Neutrophil (primary cell): ENCODE data around the gene PIGB.
"Not testable (repeated sequence)": the region's sequence is repeated elsewhere in the genome, so short reads cannot be mapped to it uniquely, and the experiment has no call there.

Experiments
- H3K27ac ChIP-seq: fragments of 200-600 bp; sonication (generic); 2 replicates; pipeline ENCODE4 v1.5.1; 2016; ENCODE audit warnings: mild to moderate bottlenecking, moderate library complexity
- H3K27me3 ChIP-seq: fragments of 200-600 bp; sonication (generic); 2 replicates; pipeline ENCODE4 v1.6.0; 2016; ENCODE audit warnings: mild to moderate bottlenecking
- H3K36me3 ChIP-seq: fragments of 200-600 bp; sonication (generic); 2 replicates; pipeline ENCODE4 v1.5.1; 2017
- H3K4me1 ChIP-seq, 2 experiments: fragments of 200-600 bp in 1 of 2; sonication (generic) in 1 of 2; 1 replicate in 1 of 2; 2 replicates in 1 of 2; pipeline versions ENCODE4 v1.5.1 to v1.6.1; 2013 to 2016; ENCODE audit warnings: low read depth in 1 of 2, low read length in 1 of 2, mild to moderate bottlenecking in 1 of 2, moderate library complexity in 1 of 2; ENCODE audit not compliant: control insufficient read depth in 1 of 2, insufficient read depth in 1 of 2
- H3K4me3 ChIP-seq, 2 experiments: fragments of 200-600 bp in 1 of 2; sonication (generic) in 1 of 2; 1 replicate in 1 of 2; 2 replicates in 1 of 2; pipeline ENCODE4 v1.5.1; 2013 to 2016; ENCODE audit warnings: low read depth in 1 of 2, low read length in 1 of 2, mild to moderate bottlenecking in 1 of 2, moderate library complexity in 1 of 2
- H3K9me3 ChIP-seq: fragments of 200-600 bp; sonication (generic); 2 replicates; pipeline ENCODE4 v1.5.1; 2016
- CTCF ChIP-seq: fragments of 200-600 bp; sonication (generic); IDR thresholded peaks from 2 replicates; pipeline ENCODE4 v1.5.1; 2016; ENCODE audit warnings: antibody characterized with exemption

PIGB gene

GRCh38 chr15:55279100-55279745 is 39.8 kb upstream of the PIGB start:
- no peaks in the 10 kb centered on the region for H3K27me3 ChIP-seq
- peak overlapping the region in 1 of 2 experiments; percentile 35 for H3K4me3 ChIP-seq
- H3K27ac ChIP-seq = peak overlapping the region; percentile 96
- H3K36me3 ChIP-seq = peaks cover 4% of the 10 kb centered on the region
- no peaks in the 10 kb centered on the region for H3K9me3 ChIP-seq
- no peak for TF ChIP-seq CTCF
- H3K4me1 ChIP-seq = peaks cover 98% of the 10 kb centered on the region in 2 experiments

- H3K4me1 ChIP-seq = peaks cover 99% of the 10 kb centered on the region in 2 experiments
- peaks cover 4% of the 10 kb centered on the region for H3K36me3 ChIP-seq
- no peaks in the 10 kb centered on the region for H3K9me3 ChIP-seq
- TF ChIP-seq CTCF = no peak
- H3K27ac ChIP-seq = peak overlapping the region; percentile 96
- no peaks in the 10 kb centered on the region for H3K27me3 ChIP-seq
- peak overlapping the region; percentile 1 to 35 for H3K4me3 ChIP-seq
Observed at GRCh38 chr15:55279746-55280351, 39.2 kb upstream of the PIGB start.

GRCh38 chr15:55280589-55280988 is 38.4 kb upstream of the PIGB start:
- Histone ChIP-seq H3K4me3 (peak overlapping the region in 1 of 2 experiments; percentile 1), H3K4me1 (peaks cover 99% of the 10 kb centered on the region in 2 experiments), H3K27ac (peak overlapping the region; percentile 96)
- H3K9me3 ChIP-seq, H3K27me3 ChIP-seq, H3K36me3 ChIP-seq: not testable (repeated sequence)

GRCh38 chr15:55281517-55282228 is 37.3 kb upstream of the PIGB start:
- H3K4me1 ChIP-seq = peaks cover 99% of the 10 kb centered on the region in 2 experiments
- peaks cover 13% of the 10 kb centered on the region for H3K36me3 ChIP-seq
- H3K27me3 ChIP-seq = no peaks in the 10 kb centered on the region
- no peaks in the 10 kb centered on the region for H3K9me3 ChIP-seq
- TF ChIP-seq CTCF = no peak
- peak overlapping the region; percentile 96 for H3K27ac ChIP-seq
- peak overlapping the region; percentile 42 to 52 for H3K4me3 ChIP-seq

GRCh38 chr15:55282284-55282833 is 36.7 kb upstream of the PIGB start:
- H3K4me1 ChIP-seq = peaks cover 99% of the 10 kb centered on the region in 2 experiments
- TF ChIP-seq CTCF = no peak
- H3K36me3 ChIP-seq = peaks cover 13% of the 10 kb centered on the region
- H3K9me3 ChIP-seq = no peaks in the 10 kb centered on the region
- peak overlapping the region; percentile 42 to 52 for H3K4me3 ChIP-seq
- peak overlapping the region; percentile 96 for H3K27ac ChIP-seq
- H3K27me3 ChIP-seq = no peaks in the 10 kb centered on the region
